BLaER1 treated with 17β-estradiol and CSF1 and Interleukin-3, amounts not matched to agents 10 nM and 100 nM (cell line): ENCODE data around the gene CREB3L1.

ENCODE experiments used
- H3K27ac ChIP-seq, 11 experiments: shearing (Covaris generic); formaldehyde crosslinking; 2 replicates each; pipeline ENCODE4 v1.8.1; 2022
- H3K27me3 ChIP-seq, 11 experiments: shearing (Covaris generic); formaldehyde crosslinking; 2 replicates each; pipeline ENCODE4 v1.8.1; 2022
- H3K36me3 ChIP-seq, 11 experiments: shearing (Covaris generic); formaldehyde crosslinking; 2 replicates each; pipeline ENCODE4 v1.8.1; 2022
- H3K4me1 ChIP-seq, 10 experiments: shearing (Covaris generic); formaldehyde crosslinking; 2 replicates each; pipeline ENCODE4 v1.8.1; 2022
- H3K4me2 ChIP-seq, 11 experiments: shearing (Covaris generic); formaldehyde crosslinking; 2 replicates each; pipeline ENCODE4 v1.8.1; 2022
- H3K4me3 ChIP-seq, 10 experiments: shearing (Covaris generic); formaldehyde crosslinking; 2 replicates each; pipeline ENCODE4 v1.8.1; 2022
- H3K9ac ChIP-seq, 11 experiments: shearing (Covaris generic); formaldehyde crosslinking; 2 replicates each; pipeline ENCODE4 v1.8.1; 2022
- H3K9me3 ChIP-seq, 11 experiments: shearing (Covaris generic); formaldehyde crosslinking; replicated peaks in 1 of 11; 2 replicates each; pipeline ENCODE4 v1.8.1; 2022
- H4K20me1 ChIP-seq, 11 experiments: shearing (Covaris generic); formaldehyde crosslinking; 2 replicates each; pipeline ENCODE4 v1.8.1; 2022
- Cebpa-rat ChIP-seq, 11 experiments: shearing (Covaris generic); IDR thresholded peaks; 2 replicates each; pipeline ENCODE4 v1.8.1; 2022

Gene CREB3L1

GRCh38 chr11:46367244-46367915, 89.9 kb downstream of the CREB3L1 start:
- Histone ChIP-seq H3K4me1 (peaks cover 50 to 74% (median 66%) of the 10 kb centered on the region in 10 experiments), H3K36me3 (peaks cover 49 to 95% (median 65%) of the 10 kb centered on the region in 11 experiments), H3K27ac (peak overlapping the region in 9 of 11 experiments; percentile 17 to 60 (median 43); a peak in 17 of 22 replicates), H3K9me3 (no peaks in the 10 kb centered on the region), H3K4me3 (peak overlapping the region in 1 of 10 experiments; percentile 22; a peak in 1 of 20 replicates), H3K4me2 (peak overlapping the region; percentile 63 to 100 (median 96)), H4K20me1 (peaks cover 69 to 98% (median 78%) of the 10 kb centered on the region in 11 experiments), H3K9ac (peak overlapping the region; percentile 21 to 85 (median 57); a peak in 17 of 22 replicates), H3K27me3 (no peaks in the 10 kb centered on the region)
- TF ChIP-seq Cebpa-rat (IDR thresholded peaks at IDR 0.05) = no peak

DNA sequence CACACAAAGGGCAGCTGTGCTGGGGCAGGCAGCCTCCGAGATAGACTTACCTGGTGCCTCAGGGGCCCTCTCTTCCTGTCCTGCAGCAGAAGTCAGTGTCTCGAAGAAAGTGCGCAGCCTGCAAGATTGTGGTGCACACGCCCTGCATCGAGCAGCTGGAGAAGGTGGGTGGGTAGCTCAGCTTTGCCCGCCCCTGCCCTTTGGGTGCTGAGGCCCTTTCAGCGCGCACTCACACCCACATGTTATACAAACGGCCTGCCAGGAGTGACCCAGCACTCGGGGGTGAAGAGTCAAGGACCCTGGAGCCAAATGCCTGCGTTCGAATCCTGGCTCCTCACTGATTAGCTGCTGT, 90.4 kb downstream of the CREB3L1 start:
- Histone ChIP-seq H3K9me3 (no peaks in the 10 kb centered on the region), H3K4me2 (peak overlapping the region in 10 of 11 experiments; percentile 4 to 75 (median 66); a peak in 14 of 22 replicates), H3K9ac (peak overlapping the region in 4 of 11 experiments; percentile 27 to 56 (median 50); a peak in 6 of 22 replicates), H3K36me3 (peaks cover 53 to 95% (median 71%) of the 10 kb centered on the region in 11 experiments), H3K4me1 (peaks cover 44 to 69% (median 61%) of the 10 kb centered on the region in 10 experiments), H4K20me1 (peaks cover 67 to 98% (median 73%) of the 10 kb centered on the region in 11 experiments), H3K27me3 (no peaks in the 10 kb centered on the region), H3K27ac (peak overlapping the region in 4 of 11 experiments; percentile 7 to 55 (median 14); a peak in 4 of 22 replicates), H3K4me3 (no peak overlapping the region)
- TF ChIP-seq Cebpa-rat (IDR thresholded peaks at IDR 0.05) = no peak

DNA sequence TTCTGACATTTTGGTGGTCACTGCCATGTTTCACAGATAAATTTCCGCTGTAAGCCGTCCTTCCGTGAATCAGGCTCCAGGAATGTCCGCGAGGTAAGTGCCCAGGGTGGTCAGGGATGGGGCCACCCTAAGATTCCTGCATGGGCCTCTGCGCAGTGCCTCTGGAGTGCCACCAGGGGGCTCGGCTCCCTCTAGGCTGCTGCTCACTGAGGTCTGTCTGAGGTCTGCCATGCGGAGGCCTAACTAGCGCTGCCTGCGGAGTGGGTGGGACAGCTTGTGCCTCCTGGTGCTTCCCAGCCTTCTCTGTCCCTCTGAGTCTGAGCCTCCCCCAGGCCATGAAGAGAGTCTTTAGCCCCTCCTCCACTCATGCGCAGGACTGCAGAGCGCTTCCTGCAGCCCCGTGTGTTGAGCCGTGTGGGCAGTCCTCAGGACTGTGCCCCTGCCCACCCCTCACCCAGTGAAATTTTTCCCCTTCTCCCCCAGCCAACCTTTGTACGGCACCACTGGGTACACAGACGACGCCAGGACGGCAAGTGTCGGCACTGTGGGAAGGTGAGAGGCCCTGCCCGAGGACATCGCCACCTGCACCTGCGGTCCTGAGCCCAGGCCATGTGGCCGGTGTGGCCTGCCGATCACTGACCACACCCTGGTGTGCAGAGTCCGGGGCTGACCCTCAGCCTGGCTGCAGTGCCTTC, 92.1 kb downstream of the CREB3L1 start:
- TF ChIP-seq Cebpa-rat (IDR thresholded peaks at IDR 0.05) = no peak
- Histone ChIP-seq H3K27ac (no peak overlapping the region), H3K36me3 (peaks cover 59 to 95% (median 77%) of the 10 kb centered on the region in 11 experiments), H3K9ac (peak overlapping the region in 2 of 11 experiments; percentile 21 to 37; a peak in 2 of 22 replicates), H3K4me2 (peak overlapping the region in 1 of 11 experiments; percentile 12; a peak in 1 of 22 replicates), H3K9me3 (no peaks in the 10 kb centered on the region), H4K20me1 (peaks cover 49 to 94% (median 62%) of the 10 kb centered on the region in 11 experiments), H3K27me3 (no peaks in the 10 kb centered on the region), H3K4me1 (peaks cover 27 to 52% (median 44%) of the 10 kb centered on the region in 10 experiments), H3K4me3 (no peak overlapping the region)

DNA sequence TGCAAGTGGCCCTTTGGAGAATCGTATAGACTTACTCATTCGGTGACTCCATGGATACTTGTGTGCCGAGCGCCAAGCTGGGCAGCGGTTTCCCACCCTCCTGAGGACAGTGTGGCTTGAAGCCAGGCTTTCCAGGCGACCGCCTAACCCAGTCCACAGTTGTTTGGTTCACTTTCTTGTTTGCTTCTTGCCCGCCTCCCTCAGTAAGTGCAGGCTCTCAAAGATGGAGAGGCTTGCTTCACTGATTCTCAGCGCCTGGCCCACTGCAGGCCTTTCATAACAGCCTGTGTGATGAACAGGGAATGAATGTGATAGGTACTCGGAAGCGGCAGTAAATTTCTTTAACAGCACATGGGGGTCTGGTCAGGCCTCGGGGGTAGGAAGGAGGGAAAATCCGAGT, 92.8 kb downstream of the CREB3L1 start:
- no peak overlapping the region for H3K27ac ChIP-seq
- no peaks in the 10 kb centered on the region for H3K9me3 ChIP-seq
- no peak for TF ChIP-seq Cebpa-rat (IDR thresholded peaks at IDR 0.05)
- peaks cover 21 to 45% (median 37%) of the 10 kb centered on the region in 10 experiments for H3K4me1 ChIP-seq
- H3K27me3 ChIP-seq = no peaks in the 10 kb centered on the region
- no peak overlapping the region for H3K4me2 ChIP-seq
- peaks cover 65 to 95% (median 79%) of the 10 kb centered on the region in 11 experiments for H3K36me3 ChIP-seq
- peaks cover 43 to 94% (median 56%) of the 10 kb centered on the region in 11 experiments for H4K20me1 ChIP-seq
- H3K4me3 ChIP-seq = no peak overlapping the region
- no peak overlapping the region for H3K9ac ChIP-seq
